Measurements from ENCODE around the gene MEPCE.

Gene MEPCE

GRCh38 chr7:100465299-100465698, 35.7 kb downstream of the MEPCE start:
- DNase-seq = no peak

DNA sequence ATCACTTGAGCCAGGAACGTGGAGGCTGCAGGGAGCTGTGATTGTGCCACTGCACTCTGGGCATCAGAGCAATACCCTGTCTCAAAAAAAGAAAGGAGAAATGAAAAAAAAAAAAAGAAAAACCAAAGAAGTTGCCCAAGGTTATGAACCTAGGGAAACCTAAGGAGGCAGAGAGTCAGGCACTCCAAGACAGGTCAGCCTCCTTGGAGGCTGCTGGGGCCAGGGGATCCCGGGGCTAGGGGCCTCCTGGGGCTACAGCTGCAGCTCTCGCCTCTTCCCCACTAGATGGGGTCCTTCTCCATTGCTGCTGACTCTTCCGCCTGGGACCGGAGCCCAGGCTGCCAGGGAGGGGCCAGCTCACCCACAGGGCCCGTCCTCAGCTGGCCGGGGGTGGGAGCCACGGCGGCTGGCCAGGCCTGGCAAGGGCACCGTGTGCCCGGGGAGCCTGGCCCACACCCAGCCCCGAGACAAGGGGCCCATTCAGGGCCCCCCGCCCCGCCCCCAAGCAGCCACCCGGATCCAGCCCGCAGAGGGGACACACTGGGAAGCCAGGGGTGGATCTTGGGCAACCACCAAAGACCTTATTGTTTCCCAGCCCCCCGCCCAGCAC, 36.2 kb downstream of the MEPCE start:
- no peak for DNase-seq

- DNase-seq = no peak
Observed at GRCh38 chr7:100466653-100467605, 37.3 kb downstream of the MEPCE start.

DNA sequence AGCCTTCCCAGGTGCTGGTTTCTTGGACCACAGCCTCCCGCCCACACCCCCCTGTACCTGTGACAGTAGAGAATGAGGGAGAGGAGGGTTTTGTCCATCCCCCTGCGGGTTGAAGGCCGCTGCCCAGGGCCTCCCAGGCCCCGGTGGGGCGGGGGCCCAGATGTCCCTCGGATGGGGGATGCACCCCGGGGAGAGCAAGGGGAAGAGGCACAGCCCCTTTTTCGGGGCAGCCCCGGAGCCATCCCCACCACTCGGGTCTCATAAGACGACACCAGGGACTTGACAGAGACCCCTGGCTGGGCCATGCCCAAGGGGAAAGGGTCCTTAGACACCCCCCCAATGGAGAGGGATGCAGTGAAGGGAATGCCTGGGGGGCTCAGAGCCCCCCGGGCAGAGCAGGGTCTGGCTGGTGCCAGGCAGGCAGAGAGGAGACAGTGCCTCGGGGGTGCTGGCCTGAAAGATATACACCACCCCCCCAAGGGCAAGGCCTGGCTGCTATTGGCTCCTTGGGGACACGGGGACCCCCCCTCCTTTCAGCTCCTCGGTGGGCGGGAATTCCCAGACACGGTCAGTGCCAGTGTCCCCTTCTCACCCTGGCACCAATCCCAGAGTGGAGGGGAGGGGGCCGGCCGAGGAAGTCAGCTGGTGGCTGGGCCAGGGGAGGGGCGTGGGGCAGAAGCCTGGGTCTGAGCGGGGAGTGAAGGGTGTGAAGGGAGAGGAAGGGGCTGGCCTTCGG, 38.2 kb downstream of the MEPCE start:
- DNase-seq = no peak

DNA sequence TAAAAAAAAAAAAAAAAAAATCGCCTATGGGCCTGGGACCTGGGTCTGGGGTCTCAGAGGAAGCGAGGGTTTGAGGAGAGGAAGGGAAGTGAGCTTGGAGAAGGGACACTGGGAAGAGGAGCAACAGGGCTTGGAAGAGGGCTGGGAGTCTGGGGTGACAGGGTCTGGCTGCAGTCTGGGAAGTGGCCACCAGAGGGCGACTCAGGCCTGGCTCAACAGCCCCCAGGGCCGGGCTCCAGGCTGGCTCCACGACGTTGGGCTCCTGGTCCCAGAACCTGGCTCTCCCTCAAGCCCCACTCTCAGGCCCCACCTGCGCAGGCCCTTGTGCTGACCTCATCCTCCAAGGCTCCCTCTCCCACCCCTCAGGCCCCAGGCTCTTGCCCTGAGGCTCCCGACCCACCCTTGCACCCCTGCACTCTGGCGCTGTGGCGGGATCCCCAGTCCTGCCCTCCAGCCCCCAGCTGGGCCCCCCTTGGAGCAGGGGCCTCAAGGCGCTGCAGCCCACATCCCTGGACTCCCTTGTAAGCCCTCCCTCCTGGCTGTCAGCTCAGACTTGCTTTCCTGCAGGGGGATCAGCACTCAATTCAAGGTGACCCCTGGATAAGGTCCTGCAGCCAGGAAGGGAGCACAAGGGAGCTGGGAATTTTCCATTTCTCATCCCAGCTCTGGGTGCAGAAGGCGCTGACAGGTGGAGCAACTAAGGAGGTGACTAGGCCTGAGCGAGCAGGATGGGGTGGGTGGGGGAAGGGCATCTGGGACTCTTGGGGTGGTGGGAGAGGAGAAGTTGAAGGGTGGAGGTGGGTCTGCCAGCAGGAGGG, 39.8 kb downstream of the MEPCE start:
- DNase-seq = peak; percentile 88

GRCh38 chr7:100471021-100471420, 41.4 kb downstream of the MEPCE start:
- DNase-seq = no peak

- no peak for DNase-seq
Observed at GRCh38 chr7:100472121-100472851, 42.7 kb downstream of the MEPCE start.

DNA sequence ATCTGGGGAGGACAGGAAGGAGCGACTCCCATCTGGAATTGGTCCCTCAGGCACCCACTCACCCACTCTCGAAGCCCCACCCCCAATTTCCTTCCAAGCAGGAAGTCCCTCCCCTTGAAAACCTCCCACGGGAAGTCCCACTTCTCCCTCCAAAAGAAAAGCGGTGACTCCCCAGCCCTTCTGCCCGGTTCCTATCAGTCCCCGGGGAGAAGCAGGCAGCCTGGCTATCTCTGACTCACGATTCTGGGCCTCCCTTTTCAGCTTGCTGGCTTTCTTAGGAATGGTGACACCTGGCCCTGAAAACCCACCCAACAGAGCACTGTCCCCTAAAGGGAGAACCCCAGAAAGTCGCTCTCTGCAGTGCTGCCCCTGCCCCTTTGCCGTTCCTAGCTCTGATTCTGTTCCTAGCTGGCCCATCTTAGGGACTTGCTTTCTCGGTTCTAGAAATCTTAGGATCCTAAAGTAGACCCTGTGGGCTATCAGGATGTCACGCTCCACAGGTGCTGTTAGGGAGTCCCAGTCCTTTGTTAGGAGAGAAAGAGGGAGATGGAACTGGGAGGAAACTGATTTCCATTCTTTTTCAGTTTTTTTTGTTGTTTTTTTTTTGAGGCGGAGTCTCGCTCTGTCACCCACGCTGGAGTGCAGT, 43.3 kb downstream of the MEPCE start:
- DNase-seq = peak; percentile 18

GRCh38 chr7:100475549-100475948, 45.9 kb downstream of the MEPCE start:
- DNase-seq = peak; percentile 21

- DNase-seq = no peak
Observed at GRCh38 chr7:100476101-100476780, 46.6 kb downstream of the MEPCE start.

DNA sequence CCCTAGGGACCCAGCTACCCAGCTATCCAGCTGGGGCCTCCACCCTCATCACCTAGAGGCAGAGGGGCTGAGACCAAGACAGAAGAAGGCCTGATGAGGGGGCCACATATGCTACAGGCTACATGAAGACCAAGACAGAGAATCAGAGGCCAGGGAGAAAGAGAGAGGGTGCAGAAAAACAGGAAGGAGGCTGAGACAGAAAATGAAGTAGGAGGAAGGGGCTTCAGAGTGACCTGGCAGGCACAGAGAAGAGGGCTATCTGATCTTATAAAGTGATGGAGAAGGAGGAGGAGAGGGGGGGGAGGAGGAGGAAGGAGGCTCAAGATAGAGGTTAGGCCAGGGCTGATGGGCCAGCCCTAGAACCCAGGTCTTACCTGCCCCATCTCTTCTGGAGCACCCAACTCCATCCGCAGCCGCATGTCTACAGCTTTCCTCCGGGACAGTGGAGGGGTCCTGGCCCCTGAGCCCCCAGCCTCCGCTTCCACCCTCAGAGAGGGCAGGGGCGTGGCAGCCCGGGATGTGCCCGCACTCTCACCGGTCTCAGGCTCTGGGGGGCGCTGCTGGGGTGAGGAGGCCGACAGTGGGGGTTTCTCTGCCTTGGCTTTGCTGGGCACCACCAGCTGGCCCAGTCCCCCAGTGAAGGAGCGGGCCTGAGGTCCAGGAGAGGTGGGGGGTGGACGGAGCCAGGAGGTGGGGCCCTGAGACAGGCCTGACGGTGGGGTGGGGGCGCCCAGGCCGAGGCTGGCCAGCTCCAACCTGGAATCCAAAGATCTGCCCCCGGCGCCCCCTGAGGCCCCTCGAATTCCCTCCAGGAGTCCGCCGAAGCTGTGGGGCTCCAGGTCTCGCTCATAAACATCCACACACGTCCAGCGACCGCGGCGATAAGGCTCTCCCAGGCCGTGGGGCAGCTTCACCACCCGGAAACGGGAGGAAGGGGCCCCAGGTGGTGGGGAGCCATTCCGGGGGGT, 47.6 kb downstream of the MEPCE start:
- DNase-seq = peak; percentile 36

GRCh38 chr7:100477871-100478267, 48.2 kb downstream of the MEPCE start:
- DNase-seq = no peak

GRCh38 chr7:100478958-100479660, 49.5 kb downstream of the MEPCE start, which contains the start of gene TSC22D4:
Gene TSC22D4 (minus strand): TSS chr7:100479214. CDS start chr7:100478038, 1,176 bp downstream.
- peak; percentile 87 for DNase-seq

- no peak for DNase-seq
Observed at GRCh38 chr7:100481466-100481865, 51.8 kb downstream of the MEPCE start.

GRCh38 chr7:100482728-100483089, 53.1 kb downstream of the MEPCE start:
- no peak for DNase-seq

DNA sequence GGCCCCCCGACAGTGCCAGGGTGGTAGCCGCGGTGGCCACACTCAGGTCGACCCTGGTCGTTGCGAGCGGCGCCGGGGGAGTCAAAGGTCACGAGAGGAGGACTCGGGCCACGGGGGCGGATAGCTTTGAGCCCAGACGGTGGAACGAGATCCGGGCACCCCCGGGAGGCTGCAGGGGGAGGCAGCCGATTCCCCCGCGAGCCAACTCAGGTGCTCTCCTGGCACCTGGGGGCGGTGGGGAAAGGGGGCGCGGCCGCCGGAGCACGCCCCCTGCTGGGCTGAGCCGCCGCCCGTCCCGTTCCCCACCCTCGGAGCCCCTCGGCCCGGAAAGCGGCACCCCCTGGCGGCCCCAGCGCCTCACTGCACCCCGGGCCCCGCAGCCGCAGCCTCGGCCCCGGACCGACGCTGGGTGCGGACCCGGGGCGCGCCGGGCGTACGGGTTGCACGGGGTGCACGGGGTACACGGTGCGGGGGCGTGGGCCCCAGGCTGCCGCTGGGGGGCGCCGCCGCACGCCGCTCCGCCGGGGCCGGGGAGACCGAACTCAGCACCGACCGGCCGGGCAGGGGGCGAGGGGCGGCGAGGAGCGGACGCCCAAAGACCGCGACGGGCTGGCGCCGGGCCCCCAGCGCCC, 53.6 kb downstream of the MEPCE start:
- DNase-seq = peak; percentile 81
